Measurements from ENCODE around the gene NEK2. TPM values are rescaled to one million over a fixed set of nuclear protein-coding genes. Genes with fewer than 3 reads are reported as not detected.
A peak's percentile ranks its signal among the peaks of the same experiment; 100 is the strongest.

The NEK2 gene
- total RNA-seq, 2 donors from 2014 or later, result not detected

DNA sequence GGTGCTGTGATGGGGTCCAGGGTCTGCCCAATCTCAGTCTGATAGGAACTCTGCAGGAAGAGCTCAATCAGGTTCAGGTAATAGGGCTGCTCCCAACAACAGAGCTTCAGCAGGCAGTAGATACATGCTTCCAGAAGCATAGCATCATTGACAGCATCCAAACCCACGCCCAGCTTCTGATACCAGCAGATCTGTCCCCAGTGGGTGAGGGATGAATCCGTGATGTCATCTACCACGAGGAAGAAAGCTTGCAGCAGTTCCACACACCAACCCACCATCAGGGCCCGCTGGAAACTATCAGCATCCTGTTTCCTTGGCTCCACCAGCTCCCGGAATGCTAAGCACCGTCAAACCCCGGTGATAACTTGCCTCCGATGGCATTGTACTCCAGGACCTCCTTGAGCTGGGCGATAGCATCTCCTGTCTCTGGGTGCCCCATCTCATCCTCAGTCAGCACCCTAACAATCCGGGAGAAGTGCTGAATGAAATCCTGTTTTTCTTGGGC is 14.7 kb downstream of the NEK2 start:
- DNase-seq, result no peak
- Histone ChIP-seq H3K27me3 (no peaks in the 10 kb centered on the region), H3K9me3 (no peaks in the 10 kb centered on the region), H3K4me1 (no peaks in the 10 kb centered on the region), H3K36me3 (replicated peaks in 1 of 2; ENCODE audit: insufficient read depth in 1 of 2, low read depth in 2 of 2) (no peaks in the 10 kb centered on the region), H3K4me3 (no peak overlapping the region), H3K27ac (no peak overlapping the region)
- no peak for TF ChIP-seq POLR2A (IDR thresholded peaks at IDR 0.05)
- TF ChIP-seq, protein P1, sequence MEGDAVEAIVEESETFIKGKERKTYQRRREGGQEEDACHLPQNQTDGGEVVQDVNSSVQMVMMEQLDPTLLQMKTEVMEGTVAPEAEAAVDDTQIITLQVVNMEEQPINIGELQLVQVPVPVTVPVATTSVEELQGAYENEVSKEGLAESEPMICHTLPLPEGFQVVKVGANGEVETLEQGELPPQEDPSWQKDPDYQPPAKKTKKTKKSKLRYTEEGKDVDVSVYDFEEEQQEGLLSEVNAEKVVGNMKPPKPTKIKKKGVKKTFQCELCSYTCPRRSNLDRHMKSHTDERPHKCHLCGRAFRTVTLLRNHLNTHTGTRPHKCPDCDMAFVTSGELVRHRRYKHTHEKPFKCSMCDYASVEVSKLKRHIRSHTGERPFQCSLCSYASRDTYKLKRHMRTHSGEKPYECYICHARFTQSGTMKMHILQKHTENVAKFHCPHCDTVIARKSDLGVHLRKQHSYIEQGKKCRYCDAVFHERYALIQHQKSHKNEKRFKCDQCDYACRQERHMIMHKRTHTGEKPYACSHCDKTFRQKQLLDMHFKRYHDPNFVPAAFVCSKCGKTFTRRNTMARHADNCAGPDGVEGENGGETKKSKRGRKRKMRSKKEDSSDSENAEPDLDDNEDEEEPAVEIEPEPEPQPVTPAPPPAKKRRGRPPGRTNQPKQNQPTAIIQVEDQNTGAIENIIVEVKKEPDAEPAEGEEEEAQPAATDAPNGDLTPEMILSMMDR (IDR thresholded peaks at IDR 0.05), result no peak
- 88 to 93% methylated on average over 3 to 10 of the region's 10 CpGs for WGBS, 2 donors
- ATAC-seq, result no peak
- intact Hi-C loops (cut with DNase I), result no loop called here

DNA sequence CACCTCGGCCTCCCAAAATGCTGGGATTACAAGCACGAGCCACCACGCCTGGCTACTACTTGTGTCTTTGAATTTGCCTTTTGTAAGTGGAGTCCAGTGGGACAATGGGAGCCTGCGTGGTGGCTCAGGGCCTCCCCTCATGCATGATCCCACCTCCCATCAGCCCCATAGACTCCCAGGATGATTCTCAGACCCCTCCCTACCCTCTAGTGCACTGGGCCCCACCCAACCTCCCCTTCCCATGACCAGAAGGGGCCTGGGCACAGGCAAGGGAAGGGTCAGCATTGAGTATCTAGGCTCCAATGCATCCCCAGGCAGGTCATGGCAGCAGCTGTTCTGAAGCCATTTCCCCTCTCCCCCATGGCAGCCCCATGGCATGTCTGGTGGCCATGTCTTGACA is 18.7 kb downstream of the NEK2 start:
- intact Hi-C loops (cut with DNase I), result loop anchor here (5.0 kb wide), 1 partner anchor 184 kb away; no protein-coding TSS in a partner anchor
- ATAC-seq (no peak), DNase-seq (no peak)
- no peaks in the 10 kb centered on the region for H3K9me3 ChIP-seq
- WGBS, 2 donors, result 66 to 89% methylated on average over 4 of the region's 4 CpGs
- TF ChIP-seq POLR2A (IDR thresholded peaks at IDR 0.05), result no peak
- TF ChIP-seq, protein P1 (IDR thresholded peaks at IDR 0.05), result no peak
- no peaks in the 10 kb centered on the region for H3K27me3 ChIP-seq
- H3K4me3 ChIP-seq, result no peak overlapping the region
- no peaks in the 10 kb centered on the region for H3K36me3 ChIP-seq (replicated peaks in 1 of 2; ENCODE audit: insufficient read depth in 1 of 2, low read depth in 2 of 2)
- H3K4me1 ChIP-seq, result peaks cover 5% of the 10 kb centered on the region
- no peak overlapping the region for H3K27ac ChIP-seq

DNA sequence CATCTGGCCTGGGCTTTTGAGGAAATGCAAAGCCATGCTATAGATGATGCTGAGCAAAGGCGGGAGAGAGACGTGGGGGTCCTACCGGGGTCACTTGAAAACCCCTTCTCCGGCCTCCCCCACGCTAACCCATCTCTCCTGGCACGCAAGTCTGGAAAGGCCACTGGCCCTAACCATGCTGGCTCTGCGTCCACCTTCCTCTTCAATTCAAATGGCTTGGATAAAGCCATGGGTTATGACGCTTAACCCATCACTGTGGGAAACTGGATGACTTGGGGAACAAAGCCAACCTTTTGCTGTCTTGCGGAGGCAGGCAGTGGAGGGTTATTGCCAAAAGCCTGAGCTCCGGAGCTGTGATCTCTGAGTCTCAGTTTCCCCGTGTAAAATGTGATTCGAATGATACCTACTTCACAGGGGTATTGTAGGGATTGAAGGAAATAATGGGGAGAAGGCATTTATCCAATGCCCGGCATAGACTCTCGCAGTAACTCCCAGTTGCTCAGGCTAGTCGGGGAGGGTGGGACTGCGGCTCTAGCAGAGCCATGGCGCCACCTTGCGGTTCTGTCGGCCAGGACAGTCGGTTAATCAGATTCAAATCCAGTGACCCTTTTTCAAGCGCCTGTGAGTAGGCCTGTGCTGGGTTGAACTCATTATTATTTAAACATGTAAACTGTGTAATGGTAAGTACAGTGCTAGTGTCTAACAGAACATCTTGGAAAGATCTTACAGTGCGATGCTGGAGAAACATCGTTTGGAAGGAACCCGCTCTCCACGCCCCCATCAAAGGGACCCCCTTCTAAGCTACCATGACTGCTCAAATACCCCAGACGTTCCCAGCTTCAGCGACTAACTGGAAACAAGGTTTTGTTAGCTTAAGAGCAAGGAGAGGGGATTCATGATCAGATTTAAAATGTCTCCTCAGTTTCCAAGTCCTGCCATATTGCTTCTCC is 20.3 kb downstream of the NEK2 start:
- TF ChIP-seq, protein P1 (IDR thresholded peaks at IDR 0.05), result peak; percentile 87 to 94 (median 93)
- no peak for TF ChIP-seq POLR2A (IDR thresholded peaks at IDR 0.05)
- Histone ChIP-seq H3K9me3 (no peaks in the 10 kb centered on the region), H3K27ac (no peak overlapping the region), H3K4me3 (no peak overlapping the region), H3K36me3 (replicated peaks in 1 of 2; ENCODE audit: insufficient read depth in 1 of 2, low read depth in 2 of 2) (no peaks in the 10 kb centered on the region), H3K4me1 (peaks cover 5% of the 10 kb centered on the region), H3K27me3 (no peaks in the 10 kb centered on the region)
- ATAC-seq (peak; percentile 98), DNase-seq (peak; percentile 90 to 95 (median 92))
- 32 to 36% methylated on average over 27 of the region's 27 CpGs for WGBS, 2 donors
- intact Hi-C loops (cut with DNase I), result loop anchor here (5.0 kb wide), 3 partner anchors 73 to 183 kb away; no protein-coding TSS in a partner anchor

DNA sequence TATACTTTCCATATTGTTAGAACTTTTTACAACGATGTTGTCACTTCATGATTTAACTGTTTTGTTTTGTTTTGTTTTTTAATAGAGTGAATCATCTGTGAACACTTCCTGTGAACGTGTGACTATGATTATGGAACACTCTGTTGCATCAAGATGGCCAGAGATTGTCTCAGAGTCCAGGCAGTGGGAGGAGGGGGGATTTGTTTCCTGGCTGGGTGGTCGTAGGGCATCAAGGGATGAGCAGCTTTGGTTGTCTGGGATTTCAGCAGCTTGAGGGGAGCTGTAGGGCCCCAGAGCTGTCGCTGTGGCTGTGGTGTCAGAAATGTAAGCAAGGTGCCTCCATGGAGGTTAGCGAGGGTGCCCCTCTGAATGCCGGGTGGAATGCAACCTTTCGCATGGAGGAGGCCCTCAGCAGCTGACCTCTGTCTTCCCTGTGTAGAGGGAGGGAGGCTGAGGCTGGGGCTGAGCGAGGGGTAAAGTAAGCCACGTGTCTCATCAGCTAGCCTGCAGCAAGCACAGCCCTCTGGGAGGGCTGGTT is 21.4 kb downstream of the NEK2 start:
- TF ChIP-seq POLR2A (IDR thresholded peaks at IDR 0.05), result no peak
- TF ChIP-seq, protein P1 (IDR thresholded peaks at IDR 0.05), result no peak
- intact Hi-C loops (cut with DNase I), result loop anchor here (5.0 kb wide), 2 partner anchors 72 to 132 kb away; no protein-coding TSS in a partner anchor
- DNase-seq (no peak), ATAC-seq (no peak)
- Histone ChIP-seq H3K36me3 (replicated peaks in 1 of 2; ENCODE audit: insufficient read depth in 1 of 2, low read depth in 2 of 2) (no peaks in the 10 kb centered on the region), H3K9me3 (no peaks in the 10 kb centered on the region), H3K27ac (no peak overlapping the region), H3K4me1 (peaks cover 7% of the 10 kb centered on the region), H3K27me3 (no peaks in the 10 kb centered on the region), H3K4me3 (no peak overlapping the region)
- WGBS, 2 donors, result 69 to 75% methylated on average over 8 to 9 of the region's 9 CpGs

Measured in body of pancreas (tissue), 4 donors.